C1 segment of cervical spinal cord (tissue), 14 donors: Measurements from ENCODE around the gene BCAS3.
"Not testable (repeated sequence)": the region's sequence is repeated elsewhere in the genome, so short reads cannot be mapped to it uniquely, and the experiment has no call there.

ENCODE experiments used
- DNase-seq, 14 donors: peaks; one replicate each; lab custom pipeline; 2025; lab: John Stamatoyannopoulos, UW

Gene BCAS3

DNA sequence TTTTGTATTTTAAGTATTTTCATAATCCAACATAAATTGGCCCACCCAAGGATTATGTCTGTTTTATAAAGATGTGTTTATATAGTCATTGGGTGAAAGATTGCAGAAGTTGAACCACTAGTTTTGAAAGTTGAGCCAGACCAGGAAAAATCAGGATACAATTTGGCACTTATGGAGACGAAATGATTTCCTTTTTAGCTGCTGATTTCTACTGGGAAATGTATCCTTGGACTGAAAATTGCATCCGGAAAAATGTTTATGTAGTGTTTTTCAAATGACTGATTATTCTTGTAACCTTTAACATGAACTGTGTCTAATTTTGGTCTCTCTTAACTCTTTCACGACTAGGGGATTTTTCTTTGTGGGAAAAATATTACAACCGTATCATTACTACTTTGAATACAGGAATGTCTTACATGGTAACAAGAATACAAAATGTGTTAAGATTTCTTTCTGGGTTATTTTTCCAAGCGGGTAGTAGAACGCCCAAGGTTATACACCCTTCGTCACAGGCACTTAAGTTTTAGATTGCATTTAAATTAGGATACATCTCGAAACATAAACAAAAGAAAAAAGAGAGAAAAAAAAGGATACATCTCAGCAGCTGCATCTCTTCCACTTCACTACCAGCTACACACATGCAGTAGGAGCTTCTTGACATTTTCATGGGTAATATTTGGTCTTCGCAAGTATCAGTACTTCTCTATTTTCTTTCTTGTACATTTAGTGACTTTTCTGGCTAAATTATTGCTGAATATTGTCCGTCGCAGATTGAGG is 449.0 kb downstream of the BCAS3 start:
- no peak for DNase-seq

DNA sequence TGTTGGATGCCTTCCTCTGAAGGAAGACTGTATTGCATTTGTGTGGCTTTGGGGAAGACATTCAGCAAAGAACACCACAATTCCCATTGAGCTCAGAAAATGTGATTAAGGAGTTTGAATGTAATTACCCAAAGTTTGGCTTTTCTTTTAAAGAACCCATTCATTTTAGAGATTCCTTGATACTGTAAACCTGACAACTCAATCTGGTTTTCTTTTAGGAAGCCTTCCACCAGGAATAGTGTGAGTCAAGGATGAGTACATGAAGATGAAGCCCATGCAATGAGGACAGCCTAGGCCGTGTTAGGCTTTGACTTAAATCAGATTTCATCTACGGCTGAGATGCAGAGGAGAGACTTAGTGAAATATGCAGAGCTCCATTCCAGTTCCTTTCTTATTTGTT is 450.3 kb downstream of the BCAS3 start:
- DNase-seq: no peak

DNA sequence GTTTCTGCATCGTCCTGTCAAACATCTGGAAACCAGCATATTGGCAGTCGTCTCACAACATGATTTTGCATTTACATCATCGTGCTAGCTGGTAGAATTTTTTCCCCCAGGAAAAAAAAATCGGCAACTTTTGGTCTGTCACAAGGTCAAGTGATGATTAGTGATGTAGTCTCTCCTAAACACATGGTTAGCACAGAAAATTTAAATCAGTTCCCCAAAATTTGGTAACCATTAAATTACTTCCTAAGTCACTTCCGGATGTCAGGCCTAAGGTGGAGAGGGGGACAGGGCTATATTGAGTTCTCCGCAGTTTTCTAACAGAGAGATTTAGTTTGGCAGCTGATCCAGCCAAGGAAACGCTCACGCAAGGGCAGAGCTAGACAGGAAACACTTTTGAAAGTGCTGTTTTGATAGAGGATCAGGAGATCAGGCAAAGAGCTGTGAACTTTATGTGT is 451.0 kb downstream of the BCAS3 start:
- DNase-seq: no peak

DNA sequence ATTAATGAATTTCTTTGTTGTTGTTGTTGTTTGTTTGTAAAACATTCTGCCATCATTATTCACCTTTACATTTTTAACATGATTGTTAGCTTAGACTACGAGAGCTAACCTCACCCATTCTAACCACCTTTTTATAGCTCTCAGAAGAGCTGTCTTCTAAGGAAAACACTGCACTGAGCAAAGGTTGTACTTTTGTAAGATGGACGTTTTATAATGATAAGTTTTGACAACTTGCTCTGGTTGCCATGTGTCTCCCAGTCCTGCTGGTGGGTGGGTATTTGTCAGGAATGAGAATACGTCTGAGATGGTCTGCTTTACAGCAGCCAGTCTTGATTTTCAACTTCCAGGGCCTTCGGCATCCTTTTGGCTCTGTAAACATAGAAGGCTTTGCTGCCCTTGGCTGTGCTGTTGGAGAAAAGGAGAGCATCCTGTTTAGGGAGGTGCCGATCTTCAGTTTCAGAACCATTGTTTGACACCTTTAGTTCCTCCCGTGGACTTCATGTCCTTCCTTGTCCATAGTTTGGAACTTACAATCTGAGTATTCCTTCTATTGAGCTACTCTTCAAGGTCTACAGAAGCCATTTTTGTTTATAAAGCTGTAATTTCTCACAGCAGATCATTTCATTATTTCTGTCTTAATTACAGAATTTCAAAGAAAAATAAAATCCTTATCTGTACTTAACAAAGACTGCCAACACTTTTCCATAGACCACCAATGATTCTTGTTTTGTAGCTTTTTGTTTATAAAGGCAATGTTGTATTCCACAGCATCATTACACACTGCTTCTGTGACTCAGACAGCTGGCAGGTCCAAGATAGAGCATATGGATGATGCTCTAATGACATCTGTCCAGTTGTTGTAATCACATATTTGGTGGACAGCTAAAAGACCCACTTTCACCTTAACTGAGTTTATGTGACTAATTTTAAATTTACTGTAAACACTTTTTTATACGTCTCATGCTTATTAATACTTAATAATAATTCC is 451.9 kb downstream of the BCAS3 start:
- no peak for DNase-seq

DNA sequence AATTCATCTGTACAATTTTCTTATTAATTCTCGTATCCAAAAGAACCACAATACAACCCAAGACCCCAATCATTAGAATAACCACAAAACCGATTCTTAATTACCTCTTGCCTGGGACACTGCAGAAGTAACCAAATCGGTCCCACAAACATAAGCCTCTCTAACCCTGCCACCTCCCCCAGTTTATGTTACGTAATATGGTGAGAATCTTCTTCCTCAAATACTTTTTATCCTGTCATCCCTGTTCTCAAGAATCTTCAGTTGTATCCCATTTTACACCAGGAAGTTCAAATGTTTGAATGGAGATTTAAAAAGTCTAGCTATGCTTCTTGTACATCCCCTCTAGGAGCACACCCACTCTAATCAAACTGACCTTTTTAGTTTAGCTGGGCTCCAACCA is 452.7 kb downstream of the BCAS3 start:
- DNase-seq: no peak

DNA sequence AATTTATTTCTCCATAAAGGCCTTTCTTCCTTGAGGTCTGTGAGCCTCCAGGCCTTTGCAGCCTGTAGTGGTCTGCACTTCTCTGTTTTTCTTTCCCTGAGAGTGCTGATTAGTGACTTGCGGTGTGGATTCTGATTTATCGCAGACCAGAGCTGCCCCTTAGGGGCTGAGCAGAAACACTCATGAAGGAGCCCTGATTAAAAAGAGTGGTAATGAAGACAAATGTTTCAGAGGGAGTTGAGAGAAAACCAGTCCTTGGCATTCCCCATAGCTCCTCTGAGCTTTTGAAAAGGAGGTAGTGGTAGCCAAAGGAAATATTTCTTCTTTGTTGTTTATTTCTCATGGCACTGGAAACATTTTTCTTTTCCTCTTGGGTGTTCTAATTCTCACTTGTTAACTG is 453.9 kb downstream of the BCAS3 start:
- DNase-seq: no peak

DNA sequence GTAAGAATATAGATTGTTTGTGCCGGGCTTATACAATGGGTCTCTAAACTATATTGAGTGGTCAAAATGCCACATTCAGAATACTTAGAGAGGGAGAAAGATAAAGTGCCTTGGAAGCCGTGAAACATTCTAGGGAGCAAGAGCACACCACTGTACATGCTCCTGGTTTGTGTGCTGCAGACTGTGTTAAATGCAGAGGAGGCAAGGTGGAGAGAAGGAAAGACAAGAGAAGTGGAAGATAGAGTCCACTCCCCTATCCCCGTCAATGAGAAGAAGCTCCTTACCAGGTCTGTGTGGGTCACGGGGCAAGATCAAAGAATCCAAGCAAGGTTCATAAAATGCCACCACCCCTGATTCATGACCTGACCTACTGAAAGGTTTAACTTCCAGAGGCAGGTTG is 454.9 kb downstream of the BCAS3 start:
- no peak for DNase-seq

DNA sequence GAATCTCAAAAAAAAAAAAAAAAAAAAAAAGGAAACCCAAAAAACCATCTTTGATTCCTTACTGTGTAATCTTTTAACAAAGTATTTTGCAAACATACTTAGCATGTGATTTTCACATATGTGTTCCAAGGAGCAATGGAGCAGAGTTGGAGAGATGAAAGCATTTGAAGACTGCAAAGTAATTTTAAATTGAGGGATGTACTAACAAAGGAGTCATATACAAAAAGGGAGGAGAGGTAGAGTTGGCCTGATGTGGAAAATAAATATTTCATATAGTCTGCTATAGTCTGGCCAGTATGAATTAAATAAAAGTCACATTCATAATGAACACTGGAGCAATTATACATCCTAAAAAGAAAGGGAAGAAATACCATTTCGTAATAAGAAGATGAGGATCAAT is 456.2 kb downstream of the BCAS3 start:
- DNase-seq: no peak

DNA sequence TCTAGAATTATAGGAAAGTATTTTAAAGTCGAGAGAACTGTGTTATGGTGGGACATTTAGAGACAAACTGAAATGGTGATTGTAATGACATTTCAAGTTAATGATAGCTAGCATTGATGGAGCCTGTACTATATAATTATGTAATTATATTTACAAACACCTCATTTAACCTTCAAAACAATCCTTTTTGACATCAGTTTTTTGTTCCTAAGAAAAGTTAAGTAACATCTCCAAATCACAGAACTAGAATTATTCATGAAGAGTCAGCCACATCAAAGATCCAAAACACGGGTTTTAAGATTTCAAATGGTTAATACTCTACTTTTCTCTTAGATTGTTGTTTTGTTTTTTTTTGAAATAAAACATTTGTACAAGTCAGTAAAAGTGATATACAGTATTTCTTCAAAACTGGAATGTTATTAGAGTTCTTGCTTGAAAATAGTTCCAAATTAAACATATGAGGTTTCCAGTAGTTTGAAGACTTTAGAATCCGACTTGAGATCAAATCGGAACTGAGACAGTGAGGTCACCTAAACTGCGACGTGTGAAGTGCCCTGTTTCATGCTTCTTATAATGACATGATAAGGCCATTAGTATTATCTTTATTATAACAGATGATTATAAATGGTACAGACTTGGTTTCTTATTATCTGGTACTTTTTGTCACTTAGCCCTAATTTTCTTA is 457.0 kb downstream of the BCAS3 start:
- no peak for DNase-seq

DNA sequence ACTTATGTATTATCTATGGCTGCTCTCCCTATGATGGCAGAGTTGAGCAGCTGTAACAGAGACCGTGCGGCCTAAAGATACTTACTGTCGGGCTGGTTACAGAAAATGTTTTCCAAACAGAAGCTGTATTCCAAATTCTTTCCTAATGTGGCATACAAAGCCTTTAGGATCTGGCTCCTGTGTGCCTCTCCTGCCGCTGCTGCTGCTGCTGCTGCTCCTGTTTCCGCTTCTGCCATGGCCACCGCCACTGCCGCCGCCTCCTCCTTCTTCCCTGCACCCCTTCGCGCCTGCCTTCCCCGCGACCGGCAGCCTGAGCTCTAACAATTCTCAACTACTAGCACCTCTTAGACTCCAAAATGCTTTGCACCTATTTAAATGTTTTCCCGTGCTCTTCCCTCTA is 458.1 kb downstream of the BCAS3 start:
- DNase-seq: no peak

DNA sequence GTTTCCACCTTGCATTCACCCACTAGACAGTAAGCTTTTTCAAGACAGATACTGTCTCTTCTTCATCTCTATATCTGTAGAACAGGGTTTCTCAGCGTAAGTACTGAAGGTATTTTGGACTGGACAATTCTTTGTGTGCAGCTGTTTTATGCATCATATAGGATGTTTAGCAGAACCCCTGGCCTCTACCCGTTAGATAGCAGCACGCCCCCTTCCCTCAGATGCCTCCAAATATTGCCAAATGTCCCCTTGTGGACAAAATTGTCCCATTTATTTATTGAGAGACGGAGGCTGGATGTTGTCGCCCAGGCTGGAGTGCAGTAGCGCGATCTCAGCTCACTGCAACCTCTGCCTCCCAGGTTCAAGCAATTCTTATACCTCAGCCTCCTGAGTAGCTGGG is 458.6 kb downstream of the BCAS3 start:
- no peak for DNase-seq

DNA sequence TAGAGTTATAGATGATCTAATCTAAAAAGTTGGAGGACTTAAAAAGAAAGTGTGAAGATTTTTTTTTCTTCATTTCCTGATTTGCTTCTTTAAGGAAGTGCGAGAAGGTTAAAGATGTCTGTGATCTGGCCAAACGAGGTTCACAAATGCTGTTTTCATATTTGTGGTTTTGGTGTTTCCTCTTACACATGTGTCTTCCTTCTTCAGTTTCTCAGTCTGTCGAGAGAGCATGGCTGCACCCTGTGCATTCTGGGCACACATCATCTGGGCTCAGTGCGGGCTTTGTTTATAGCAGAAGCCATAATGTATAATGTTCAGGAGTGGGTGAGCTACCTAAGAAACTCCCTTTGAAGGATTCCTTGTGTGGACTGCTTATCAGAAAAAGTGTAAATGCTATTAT is 461.6 kb downstream of the BCAS3 start:
- DNase-seq: no peak

DNA sequence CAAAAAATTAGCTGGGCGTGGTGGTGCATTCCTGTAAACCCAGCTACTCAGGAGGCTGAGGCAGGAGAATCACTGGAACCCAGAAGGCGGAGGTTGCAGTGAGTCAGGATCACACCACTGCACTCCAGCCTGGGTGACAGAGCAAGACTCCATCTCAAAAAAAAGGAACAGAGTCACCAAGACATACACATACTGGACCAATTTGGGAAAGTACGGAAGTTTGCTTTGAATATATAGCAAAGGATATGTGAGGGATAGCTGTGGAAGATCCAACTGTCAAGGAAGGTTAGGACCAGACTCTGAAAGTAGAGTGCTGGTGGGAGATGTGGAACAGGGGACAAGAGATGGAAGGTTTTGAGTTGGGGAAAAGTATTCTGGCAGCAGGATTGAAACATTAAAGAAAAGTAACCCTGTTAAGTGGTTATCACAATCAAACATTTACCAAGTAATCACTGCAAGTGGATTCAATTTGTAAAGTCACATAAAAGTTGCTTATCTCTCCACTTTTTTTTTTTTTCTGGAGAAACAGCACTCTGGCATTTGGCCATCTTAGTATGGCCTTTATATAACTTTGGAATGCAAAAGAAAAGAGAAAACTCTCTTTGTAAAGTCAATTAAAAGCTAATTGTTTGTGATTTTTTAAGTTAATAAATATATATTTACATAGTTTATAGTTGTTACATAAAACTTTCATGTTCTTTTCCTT is 462.6 kb downstream of the BCAS3 start:
- no peak for DNase-seq

DNA sequence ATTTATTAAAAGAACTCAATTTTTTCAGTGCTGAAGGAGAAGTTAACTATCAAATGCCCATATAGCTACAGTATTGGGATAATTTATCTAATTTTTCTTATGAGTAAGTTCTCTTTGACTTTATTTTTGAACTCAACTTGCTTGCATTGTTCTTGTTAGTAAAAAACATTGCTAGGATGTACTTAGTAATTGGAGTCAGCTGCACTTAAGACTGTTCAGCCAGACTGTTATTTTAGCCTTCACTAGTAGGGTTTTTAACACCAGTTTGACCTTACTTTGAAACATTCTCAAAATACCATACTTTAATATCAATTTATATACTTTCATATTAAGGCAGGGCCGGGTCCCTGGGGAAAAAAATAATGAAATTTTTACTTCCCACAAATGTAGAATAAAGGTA is 465.4 kb downstream of the BCAS3 start:
- no peak for DNase-seq

DNA sequence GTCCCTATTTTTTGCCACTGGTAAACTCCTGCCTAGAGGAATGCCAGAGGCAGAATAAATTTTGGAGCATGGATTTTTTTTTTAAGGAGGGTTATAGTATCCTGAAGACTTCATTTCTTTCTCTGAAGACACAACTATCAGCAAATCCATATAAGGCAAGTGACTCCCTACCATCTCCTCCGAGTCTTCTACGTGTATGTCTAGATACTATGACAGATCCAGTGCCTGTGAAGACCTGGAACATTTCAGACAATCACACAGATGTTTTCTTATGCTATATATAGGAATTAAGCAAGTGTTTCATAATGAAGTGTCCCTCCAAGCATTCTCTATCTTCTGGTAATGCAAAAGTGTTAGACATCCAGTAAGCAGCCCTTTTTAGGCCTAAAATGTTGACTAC is 466.5 kb downstream of the BCAS3 start:
- DNase-seq: no peak

DNA sequence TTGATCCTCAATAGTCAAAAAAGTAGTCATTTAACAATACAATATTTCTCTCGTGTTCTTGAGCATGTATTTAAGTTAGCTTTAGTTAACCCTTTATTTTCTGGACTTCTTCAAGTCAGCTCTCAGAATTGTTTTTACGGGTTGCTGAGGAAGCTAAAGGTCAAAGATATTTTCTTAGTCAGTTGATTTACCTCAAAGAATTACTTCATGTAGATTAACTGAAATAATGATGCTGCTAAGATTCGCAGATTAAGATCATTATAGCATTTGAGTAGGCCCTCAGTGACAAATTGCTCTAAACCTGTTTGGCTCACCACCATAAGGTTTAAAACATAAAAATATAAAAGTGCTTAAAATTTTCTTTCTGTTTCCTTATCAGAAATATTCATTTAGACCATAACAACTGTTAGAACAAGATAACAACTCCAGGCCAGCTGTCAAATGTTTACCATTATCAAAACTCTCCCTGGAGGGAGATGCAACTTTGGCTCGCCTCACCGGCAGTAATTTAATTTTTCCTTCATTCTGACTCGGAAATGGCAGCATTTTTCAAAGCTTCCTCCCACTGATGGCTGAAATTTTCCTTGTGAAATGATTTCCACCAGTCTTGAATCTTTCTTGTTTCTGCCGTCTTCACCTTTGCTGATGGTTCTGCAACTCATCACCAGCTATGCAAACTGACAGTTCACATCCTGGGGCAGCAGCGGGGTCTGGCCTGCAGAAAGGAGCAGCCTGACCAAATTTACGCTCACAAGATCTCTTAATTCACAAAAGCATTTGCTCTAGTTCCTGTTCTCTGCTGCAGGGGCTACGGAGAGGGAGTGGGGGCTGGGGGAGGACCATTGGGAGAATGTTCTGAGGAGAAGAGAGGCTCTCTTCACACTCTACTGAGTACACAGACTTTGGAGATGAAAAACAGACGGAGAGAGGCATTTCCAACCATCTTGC is 467.2 kb downstream of the BCAS3 start:
- DNase-seq: no peak

DNA sequence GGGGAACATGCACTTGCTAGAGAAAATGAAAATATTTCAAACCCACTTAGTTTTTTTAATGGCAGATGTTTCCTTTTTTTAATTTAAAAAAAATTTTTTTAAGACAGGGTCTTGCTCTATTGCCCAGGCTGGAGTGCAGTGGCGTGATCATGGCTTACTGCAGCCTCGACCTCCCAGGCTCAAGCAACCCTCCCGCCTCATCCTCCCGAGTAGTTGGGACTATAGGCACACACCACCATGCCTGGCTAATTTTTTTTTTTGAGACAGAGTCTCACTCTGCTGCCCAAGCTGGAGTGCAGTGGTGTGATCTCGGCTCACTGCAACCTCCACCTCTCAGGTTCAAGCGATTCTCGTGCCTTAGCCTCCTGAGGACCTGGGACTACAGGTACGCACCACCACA is 469.2 kb downstream of the BCAS3 start:
- DNase-seq: not testable (repeated sequence)

DNA sequence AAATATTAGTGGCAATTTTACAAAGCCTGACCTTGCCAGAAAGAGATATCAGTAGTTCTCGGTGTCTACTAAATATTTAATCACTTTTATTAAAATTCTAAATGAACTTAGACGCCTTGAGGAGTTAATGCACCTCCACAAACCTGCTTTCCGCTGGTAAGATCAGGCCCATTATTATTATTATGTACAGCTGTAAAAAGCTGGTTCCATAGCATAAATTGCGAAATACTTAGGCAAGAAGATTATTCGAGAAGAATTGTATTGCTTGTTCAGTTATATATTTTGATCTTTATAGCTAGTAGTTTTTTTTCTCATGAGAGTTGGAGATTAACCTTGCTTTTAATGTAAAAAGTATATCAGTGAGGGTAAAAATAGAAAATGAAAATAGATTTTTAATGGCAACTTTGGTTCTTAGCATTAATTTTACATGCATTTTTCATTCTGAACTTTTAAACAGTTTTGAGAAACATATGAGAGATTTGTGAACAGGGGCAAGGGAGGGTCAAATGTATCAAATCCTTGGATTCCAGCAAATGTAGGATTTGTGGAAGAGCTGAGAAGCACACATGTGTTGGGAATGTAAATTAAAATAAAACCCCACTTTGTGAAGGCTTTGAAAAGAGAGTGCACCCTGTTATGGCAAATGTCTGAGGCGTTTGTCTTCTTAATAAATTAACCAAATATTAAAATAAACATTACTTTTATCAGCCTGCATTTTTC is 471.6 kb downstream of the BCAS3 start:
- DNase-seq: no peak

DNA sequence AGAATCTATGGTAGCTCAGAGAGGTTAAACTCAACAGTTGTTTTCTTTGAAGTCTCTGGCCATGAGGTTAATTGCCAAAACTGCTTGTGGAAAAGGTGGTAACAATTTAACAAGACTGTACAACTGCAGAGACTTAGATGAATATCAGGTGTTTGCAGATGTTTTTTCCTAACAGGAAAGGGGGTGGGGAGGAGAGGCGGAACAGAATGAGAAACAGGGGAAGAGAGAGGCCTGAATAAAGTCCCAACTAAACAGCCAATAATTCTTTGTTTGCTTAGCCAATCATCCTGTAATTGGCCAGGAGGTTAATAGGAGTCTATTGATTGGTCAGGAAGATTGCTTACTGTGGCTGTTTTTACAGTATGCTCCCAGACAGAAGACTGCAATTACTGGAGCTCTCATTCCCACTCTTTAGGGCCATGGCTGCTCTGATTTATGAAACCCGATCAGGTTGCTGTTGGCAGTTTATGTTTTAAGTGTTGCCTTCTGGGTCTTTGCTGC is 472.3 kb downstream of the BCAS3 start:
- no peak for DNase-seq
